NB4 (cell line): ENCODE measurements around the gene CASP3.

Experiments used
- POLR2A ChIP-seq: IDR thresholded peaks from 2 replicates; pipeline ENCODE4 v1.6.1; 2011; ENCODE audit warnings: mild to moderate bottlenecking; ENCODE audit not compliant: insufficient read length; ENCODE audit errors: extremely low read depth
- TF ChIP-seq, protein P1 (sequence below): IDR thresholded peaks from one replicate; pipeline ENCODE4 v1.5.1; 2012; ENCODE audit warnings: low read depth, low read length
- TF ChIP-seq, protein P2 (sequence below): IDR thresholded peaks from 2 replicates; pipeline ENCODE4 v1.6.1; 2011; ENCODE audit warnings: low read depth, low read length

DNA sequence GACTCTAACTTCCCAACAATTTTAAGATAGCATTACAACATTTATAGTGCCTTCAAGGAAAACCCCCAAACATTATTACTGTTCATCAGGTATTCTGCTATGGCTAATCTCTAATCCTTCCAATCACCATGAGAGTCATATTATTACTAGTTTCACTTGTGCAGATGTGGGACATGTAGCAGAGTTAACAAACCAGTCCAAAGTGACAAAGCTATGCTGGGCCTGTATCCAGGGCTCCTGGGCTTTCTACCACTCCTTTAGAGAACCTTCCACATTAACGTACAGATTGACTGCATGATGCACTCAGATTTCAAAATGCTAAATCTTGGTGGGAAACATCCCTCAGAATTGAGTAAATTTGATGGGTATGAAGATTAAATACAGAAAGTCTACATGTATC lies 16.4 kb downstream of the CASP3 start:
- TF ChIP-seq POLR2A: no peak
- TF ChIP-seq, protein P1, sequence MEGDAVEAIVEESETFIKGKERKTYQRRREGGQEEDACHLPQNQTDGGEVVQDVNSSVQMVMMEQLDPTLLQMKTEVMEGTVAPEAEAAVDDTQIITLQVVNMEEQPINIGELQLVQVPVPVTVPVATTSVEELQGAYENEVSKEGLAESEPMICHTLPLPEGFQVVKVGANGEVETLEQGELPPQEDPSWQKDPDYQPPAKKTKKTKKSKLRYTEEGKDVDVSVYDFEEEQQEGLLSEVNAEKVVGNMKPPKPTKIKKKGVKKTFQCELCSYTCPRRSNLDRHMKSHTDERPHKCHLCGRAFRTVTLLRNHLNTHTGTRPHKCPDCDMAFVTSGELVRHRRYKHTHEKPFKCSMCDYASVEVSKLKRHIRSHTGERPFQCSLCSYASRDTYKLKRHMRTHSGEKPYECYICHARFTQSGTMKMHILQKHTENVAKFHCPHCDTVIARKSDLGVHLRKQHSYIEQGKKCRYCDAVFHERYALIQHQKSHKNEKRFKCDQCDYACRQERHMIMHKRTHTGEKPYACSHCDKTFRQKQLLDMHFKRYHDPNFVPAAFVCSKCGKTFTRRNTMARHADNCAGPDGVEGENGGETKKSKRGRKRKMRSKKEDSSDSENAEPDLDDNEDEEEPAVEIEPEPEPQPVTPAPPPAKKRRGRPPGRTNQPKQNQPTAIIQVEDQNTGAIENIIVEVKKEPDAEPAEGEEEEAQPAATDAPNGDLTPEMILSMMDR: no peak
- TF ChIP-seq, protein P2, sequence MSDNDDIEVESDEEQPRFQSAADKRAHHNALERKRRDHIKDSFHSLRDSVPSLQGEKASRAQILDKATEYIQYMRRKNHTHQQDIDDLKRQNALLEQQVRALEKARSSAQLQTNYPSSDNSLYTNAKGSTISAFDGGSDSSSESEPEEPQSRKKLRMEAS: no peak
